Epithelial cell of esophagus (primary cell): ENCODE measurements around the gene UQCRQ.

ENCODE experiments used
- DNase-seq: peaks from one replicate; pipeline ENCODE4 v3.0.0; 2010; ENCODE audit warnings: low read depth
- H3K4me3 ChIP-seq: 2 replicates; pipeline ENCODE4 v1.5.1; 2011; ENCODE audit warnings: mild to moderate bottlenecking, low read length, control low read depth
- TF ChIP-seq, protein P1 (sequence below): IDR thresholded peaks from 2 replicates; pipeline ENCODE4 v1.5.1; 2011; ENCODE audit warnings: low read depth, mild to moderate bottlenecking, low read length, control low read depth, inconsistent platforms; ENCODE audit not compliant: insufficient read depth; ENCODE audit errors: missing control alignments

Gene UQCRQ

DNA sequence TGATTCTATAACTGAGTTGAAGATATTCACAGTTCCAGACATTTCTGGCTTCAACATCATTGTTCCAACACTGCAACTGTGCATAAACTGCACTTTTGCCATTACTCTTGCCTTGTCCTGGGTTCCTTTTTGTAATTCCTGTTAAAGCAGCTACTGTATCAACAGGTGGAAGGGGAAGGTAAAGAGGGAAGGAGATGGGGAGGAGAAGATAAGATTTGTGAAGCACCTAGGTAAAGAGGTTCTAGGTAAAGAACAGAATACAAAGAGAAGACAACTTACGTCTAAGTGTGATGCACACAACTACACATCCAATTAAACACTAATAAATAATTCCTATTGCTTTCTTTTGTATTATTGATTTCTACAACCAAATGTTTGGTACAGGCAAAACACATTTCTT lies 43.3 kb downstream of the UQCRQ start:
- TF ChIP-seq, protein P1, sequence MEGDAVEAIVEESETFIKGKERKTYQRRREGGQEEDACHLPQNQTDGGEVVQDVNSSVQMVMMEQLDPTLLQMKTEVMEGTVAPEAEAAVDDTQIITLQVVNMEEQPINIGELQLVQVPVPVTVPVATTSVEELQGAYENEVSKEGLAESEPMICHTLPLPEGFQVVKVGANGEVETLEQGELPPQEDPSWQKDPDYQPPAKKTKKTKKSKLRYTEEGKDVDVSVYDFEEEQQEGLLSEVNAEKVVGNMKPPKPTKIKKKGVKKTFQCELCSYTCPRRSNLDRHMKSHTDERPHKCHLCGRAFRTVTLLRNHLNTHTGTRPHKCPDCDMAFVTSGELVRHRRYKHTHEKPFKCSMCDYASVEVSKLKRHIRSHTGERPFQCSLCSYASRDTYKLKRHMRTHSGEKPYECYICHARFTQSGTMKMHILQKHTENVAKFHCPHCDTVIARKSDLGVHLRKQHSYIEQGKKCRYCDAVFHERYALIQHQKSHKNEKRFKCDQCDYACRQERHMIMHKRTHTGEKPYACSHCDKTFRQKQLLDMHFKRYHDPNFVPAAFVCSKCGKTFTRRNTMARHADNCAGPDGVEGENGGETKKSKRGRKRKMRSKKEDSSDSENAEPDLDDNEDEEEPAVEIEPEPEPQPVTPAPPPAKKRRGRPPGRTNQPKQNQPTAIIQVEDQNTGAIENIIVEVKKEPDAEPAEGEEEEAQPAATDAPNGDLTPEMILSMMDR: no peak
- H3K4me3 ChIP-seq: no peak overlapping the region
- no peak for DNase-seq

DNA sequence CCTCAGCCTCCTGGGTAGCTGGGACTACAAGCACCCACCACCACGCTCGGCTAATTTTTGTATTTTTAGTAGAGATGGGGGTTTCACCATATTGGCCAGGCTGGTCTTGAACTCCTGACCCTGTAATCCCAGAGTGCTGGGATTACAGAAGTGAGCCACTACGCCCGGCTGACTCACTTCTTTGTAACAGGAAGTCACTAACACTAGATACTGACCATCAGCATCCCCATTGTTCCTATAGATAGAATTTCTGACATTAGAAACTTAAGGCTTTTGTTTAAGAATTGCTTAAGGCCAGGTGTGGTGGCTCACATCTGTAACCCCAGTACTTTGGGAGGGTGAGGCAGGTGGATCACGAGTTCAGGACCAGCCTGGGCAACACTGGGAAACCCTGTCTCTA lies 49.2 kb downstream of the UQCRQ start:
- TF ChIP-seq, protein P1: no peak
- H3K4me3 ChIP-seq: no peak overlapping the region

DNA sequence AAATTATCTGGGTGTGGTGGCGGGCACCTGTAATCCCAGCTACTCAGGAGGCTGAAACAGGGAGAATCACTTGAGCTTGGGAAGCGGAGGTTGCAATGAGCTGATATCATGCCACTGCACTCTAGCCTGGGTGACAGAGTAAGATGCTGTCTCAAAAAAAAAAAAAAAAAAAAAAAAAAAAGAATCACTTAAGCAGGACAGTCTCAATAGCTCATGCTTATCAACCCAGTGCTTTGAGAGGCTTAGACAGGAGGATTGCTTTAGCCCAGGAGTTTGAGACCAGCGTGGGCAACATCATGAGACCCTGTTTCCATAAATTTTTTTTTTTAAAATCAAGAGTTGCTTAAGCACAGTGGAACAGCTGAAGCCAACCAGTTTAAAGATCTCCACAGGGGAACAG lies 49.6 kb downstream of the UQCRQ start:
- no peak overlapping the region for H3K4me3 ChIP-seq
- TF ChIP-seq, protein P1: no peak
- no peak for DNase-seq

More for the DNA sequence above, 49.2 kb downstream of the UQCRQ start:
- peak; percentile 42 for DNase-seq
